H9 (cell line): ENCODE data around the gene CES2. TPM values are rescaled to one million over a fixed set of nuclear protein-coding genes. Genes with fewer than 3 reads are reported as not detected.

Experiments
- DNase-seq: peaks from one replicate; pipeline ENCODE4 v3.0.0-alpha.2; 2017
- H2AFZ ChIP-seq: one replicate; pipeline ENCODE4 v1.6.1; 2013; ENCODE audit warnings: mild to moderate bottlenecking, low read length, control low read depth, moderate library complexity
- H2AK5ac ChIP-seq: 2 replicates; pipeline ENCODE4 v1.6.1; 2013; ENCODE audit warnings: low read length, control low read depth, mixed read lengths; ENCODE audit not compliant: insufficient read length
- H2BK120ac ChIP-seq: one replicate; pipeline ENCODE4 v1.6.1; 2013; ENCODE audit warnings: low read depth, mild to moderate bottlenecking, low read length, control low read depth, inconsistent platforms; ENCODE audit not compliant: poor library complexity, severe bottlenecking
- H2BK12ac ChIP-seq: 2 replicates; pipeline ENCODE4 v1.6.1; 2013; ENCODE audit warnings: low read length, control low read depth, mixed read lengths, low read depth; ENCODE audit not compliant: insufficient read length
- H2BK15ac ChIP-seq: 2 replicates; pipeline ENCODE4 v1.6.1; 2013; ENCODE audit warnings: low read depth, low read length, control low read depth
- H2BK20ac ChIP-seq: one replicate; pipeline ENCODE4 v1.6.1; 2013; ENCODE audit warnings: low read depth, mild to moderate bottlenecking, low read length, control low read depth, inconsistent platforms; ENCODE audit not compliant: poor library complexity, severe bottlenecking
- H2BK5ac ChIP-seq: 2 replicates; pipeline ENCODE4 v1.6.1; 2013; ENCODE audit warnings: low read length, control low read depth, mixed read lengths; ENCODE audit not compliant: insufficient read length
- H3K14ac ChIP-seq: 2 replicates; pipeline ENCODE4 v1.6.1; 2013; ENCODE audit warnings: low read length, control low read depth; ENCODE audit not compliant: insufficient read depth
- H3K18ac ChIP-seq: 2 replicates; pipeline ENCODE4 v1.6.1; 2013; ENCODE audit warnings: low read depth, mild to moderate bottlenecking, mixed read lengths, low read length, control low read depth; ENCODE audit not compliant: insufficient read length
- H3K23ac ChIP-seq: 2 replicates; pipeline ENCODE4 v1.6.1; 2013; ENCODE audit warnings: low read length, control low read depth, mixed read lengths, low read depth; ENCODE audit not compliant: insufficient read length
- H3K23me2 ChIP-seq: 2 replicates; pipeline ENCODE4 v1.6.1; 2013; ENCODE audit warnings: low read depth, mild to moderate bottlenecking, mixed read lengths, low read length, control low read depth; ENCODE audit not compliant: insufficient read length, poor library complexity, severe bottlenecking
- H3K27ac ChIP-seq: 2 replicates; pipeline ENCODE4 v1.5.1; 2013; ENCODE audit warnings: low read length, control low read depth, mixed read lengths, low read depth; ENCODE audit not compliant: insufficient read length
- H3K27me3 ChIP-seq: 2 replicates; pipeline ENCODE4 v1.6.1; 2013; ENCODE audit warnings: low read length, control low read depth, inconsistent platforms; ENCODE audit not compliant: insufficient read depth
- H3K4ac ChIP-seq: 2 replicates; pipeline ENCODE4 v1.6.1; 2013; ENCODE audit warnings: low read depth, mild to moderate bottlenecking, control low read depth, inconsistent platforms, low read length, moderate library complexity
- H3K4me1 ChIP-seq: 2 replicates; pipeline ENCODE4 v1.6.1; 2013; ENCODE audit warnings: low read length, control low read depth, inconsistent platforms; ENCODE audit not compliant: insufficient read depth
- H3K4me2 ChIP-seq: 2 replicates; pipeline ENCODE4 v1.6.1; 2013; ENCODE audit warnings: low read length, control low read depth, mixed read lengths; ENCODE audit not compliant: insufficient read length, insufficient read depth
- H3K56ac ChIP-seq: 2 replicates; pipeline ENCODE4 v1.6.1; 2013; ENCODE audit warnings: low read depth, mild to moderate bottlenecking, mixed read lengths, low read length, control low read depth; ENCODE audit not compliant: insufficient read length
- H3K79me1 ChIP-seq: 2 replicates; pipeline ENCODE4 v1.6.1; 2013; ENCODE audit warnings: low read depth, mild to moderate bottlenecking, moderate library complexity, low read length, control low read depth, inconsistent platforms; ENCODE audit not compliant: insufficient read depth, poor library complexity, severe bottlenecking
- H3K79me2 ChIP-seq: 2 replicates; pipeline ENCODE4 v1.6.1; 2013; ENCODE audit warnings: low read length, control low read depth, inconsistent platforms; ENCODE audit not compliant: insufficient read depth
- H3K9ac ChIP-seq: 2 replicates; pipeline ENCODE4 v1.6.1; 2013; ENCODE audit warnings: low read length, control low read depth, mixed read lengths; ENCODE audit not compliant: insufficient read length; ENCODE audit errors: extremely low read depth
- H3K9me3 ChIP-seq: one replicate; pipeline ENCODE4 v1.6.1; 2013; ENCODE audit warnings: low read depth, low read length, inconsistent platforms; ENCODE audit not compliant: control insufficient read depth
- H3T11ph ChIP-seq: one replicate; pipeline ENCODE4 v1.6.1; 2013; ENCODE audit warnings: mild to moderate bottlenecking, low read length, control low read depth, inconsistent platforms
- H4K20me1 ChIP-seq: one replicate; pipeline ENCODE4 v1.6.1; 2013; ENCODE audit not compliant: control insufficient read depth, insufficient read length, insufficient read depth
- H4K5ac ChIP-seq: 2 replicates; pipeline ENCODE4 v1.6.1; 2013; ENCODE audit warnings: low read depth, mild to moderate bottlenecking, mixed read lengths, low read length, control low read depth; ENCODE audit not compliant: insufficient read length
- H4K8ac ChIP-seq: replicated peaks from 2 replicates; pipeline ENCODE4 v1.6.1; 2013; ENCODE audit warnings: low read length, control low read depth, mixed read lengths, low read depth; ENCODE audit not compliant: insufficient read length
- H4K91ac ChIP-seq: 2 replicates; pipeline ENCODE4 v1.6.1; 2013; ENCODE audit warnings: low read depth, mild to moderate bottlenecking, moderate library complexity, mixed read lengths, low read length, control low read depth; ENCODE audit not compliant: insufficient read length
- H3K27ac Mint-ChIP-seq, 3 experiments: 2 replicates in 2 of 3; 3 replicates in 1 of 3; pipeline ENCODE4 v1.8.0; 2020 to 2021; ENCODE audit warnings: mixed read lengths in 3 of 3, mild to moderate bottlenecking in 1 of 3, moderate library complexity in 1 of 3
- H3K27me3 Mint-ChIP-seq: 2 replicates; pipeline ENCODE4 v1.8.0; 2021; ENCODE audit warnings: low read depth, mild to moderate bottlenecking, moderate library complexity, mixed read lengths
- H3K36me3 Mint-ChIP-seq, 3 experiments: 2 replicates in 2 of 3; 3 replicates in 1 of 3; pipeline ENCODE4 v1.8.0; 2020 to 2021; ENCODE audit warnings: low read depth in 3 of 3, mixed read lengths in 3 of 3; ENCODE audit not compliant: insufficient read depth in 1 of 3
- H3K4me1 Mint-ChIP-seq, 2 experiments: 2 replicates each; pipeline ENCODE4 v1.8.0; 2020; ENCODE audit warnings: mixed read lengths in 2 of 2
- H3K4me3 Mint-ChIP-seq, 2 experiments: 2 replicates in 1 of 2; 3 replicates in 1 of 2; pipeline ENCODE4 v1.8.0; 2020 to 2021; ENCODE audit warnings: mild to moderate bottlenecking in 2 of 2, mixed read lengths in 2 of 2, moderate library complexity in 1 of 2
- H3K9me3 Mint-ChIP-seq, 2 experiments: 2 replicates in 1 of 2; 3 replicates in 1 of 2; pipeline ENCODE4 v1.8.0; 2020; ENCODE audit warnings: mild to moderate bottlenecking in 2 of 2, mixed read lengths in 2 of 2, moderate library complexity in 1 of 2
- CTCF ChIP-seq: fragments of 200-600 bp; sonication (generic); conservative IDR thresholded peaks from 3 replicates; pipeline ENCODE4 v1.8.0; 2021; ENCODE audit warnings: antibody characterized with exemption, mild to moderate bottlenecking
- WGBS: extraction: QIAGEN DNeasy Blood & Tissue Kit; methylation state at CpG from one replicate; pipeline ENCODE4 v1.1.7; 2013; ENCODE audit warnings: missing lambda C conversion rate, low lambda C conversion rate, mixed read lengths; ENCODE audit not compliant: insufficient read length; ENCODE audit errors: extremely low coverage; 5-methylcytosine and 5-hydroxymethylcytosine counted together
- total RNA-seq: library from RNA; stranded (reverse); gene quantifications from 2 replicates; pipeline ENCODE4 v1.2.1, GENCODE V29; 2021

CES2 gene
- total RNA-seq, 1 experiment from 2014 or later, result 28.2 TPM

GRCh38 chr16:66975302-66975893, 40.1 kb downstream of the CES2 start:
- Histone ChIP-seq H3K14ac (no peak overlapping the region), H2BK12ac (no peak overlapping the region), H3K23me2 (no peaks in the 10 kb centered on the region), H3K23ac (no peak overlapping the region), H3K4me2 (no peak overlapping the region), H3K9ac (no peak overlapping the region), H2AK5ac (no peak overlapping the region), H2BK20ac (no peak overlapping the region), H2BK120ac (no peak overlapping the region), H3K79me1 (no peaks in the 10 kb centered on the region), H3K9me3 (no peaks in the 10 kb centered on the region), H4K91ac (no peak overlapping the region), H3K18ac (no peak overlapping the region), H4K20me1 (no peaks in the 10 kb centered on the region), H3K27ac (no peak overlapping the region), H2BK15ac (no peak overlapping the region), H4K5ac (no peak overlapping the region), H3K27me3 (no peaks in the 10 kb centered on the region), H3K4me1 (no peaks in the 10 kb centered on the region; the same call in 1 of the 2 replicates), H3T11ph (no peak overlapping the region), H2AFZ (no peak overlapping the region), H2BK5ac (no peak overlapping the region), H3K56ac (no peak overlapping the region), H3K4ac (no peak overlapping the region), H3K79me2 (no peaks in the 10 kb centered on the region), H4K8ac (no peak overlapping the region)
- Mint-ChIP-seq H3K36me3 (no peaks in the 10 kb centered on the region), H3K27me3 (peaks cover 4% of the 10 kb centered on the region), H3K4me1 (peaks cover 10 to 12% of the 10 kb centered on the region in 2 experiments), H3K9me3 (no peaks in the 10 kb centered on the region; a peak in 1 of 5 replicates), H3K4me3 (no peak overlapping the region), H3K27ac (peak overlapping the region in 2 of 3 experiments; percentile 68 to 79; a peak in 1 of 7 replicates)
- no CpG with 5 or more reads among the region's 14 CpGs for WGBS
- TF ChIP-seq CTCF, result no peak
- DNase-seq, result no peak
